NCI-H2227 (cell line): ENCODE results near the gene AGK.
"Not testable (repeated sequence)": the region's sequence is repeated elsewhere in the genome, so short reads cannot be mapped to it uniquely, and the experiment has no call there.

Experiments used
- DNase-seq: peaks from one replicate; lab custom pipeline; 2025; ENCODE audit not compliant: unreplicated experiment; lab: John Stamatoyannopoulos, UW

Gene AGK

GRCh38 chr7:141674702-141675101 is 123.5 kb downstream of the AGK start:
- DNase-seq, result no peak

DNA sequence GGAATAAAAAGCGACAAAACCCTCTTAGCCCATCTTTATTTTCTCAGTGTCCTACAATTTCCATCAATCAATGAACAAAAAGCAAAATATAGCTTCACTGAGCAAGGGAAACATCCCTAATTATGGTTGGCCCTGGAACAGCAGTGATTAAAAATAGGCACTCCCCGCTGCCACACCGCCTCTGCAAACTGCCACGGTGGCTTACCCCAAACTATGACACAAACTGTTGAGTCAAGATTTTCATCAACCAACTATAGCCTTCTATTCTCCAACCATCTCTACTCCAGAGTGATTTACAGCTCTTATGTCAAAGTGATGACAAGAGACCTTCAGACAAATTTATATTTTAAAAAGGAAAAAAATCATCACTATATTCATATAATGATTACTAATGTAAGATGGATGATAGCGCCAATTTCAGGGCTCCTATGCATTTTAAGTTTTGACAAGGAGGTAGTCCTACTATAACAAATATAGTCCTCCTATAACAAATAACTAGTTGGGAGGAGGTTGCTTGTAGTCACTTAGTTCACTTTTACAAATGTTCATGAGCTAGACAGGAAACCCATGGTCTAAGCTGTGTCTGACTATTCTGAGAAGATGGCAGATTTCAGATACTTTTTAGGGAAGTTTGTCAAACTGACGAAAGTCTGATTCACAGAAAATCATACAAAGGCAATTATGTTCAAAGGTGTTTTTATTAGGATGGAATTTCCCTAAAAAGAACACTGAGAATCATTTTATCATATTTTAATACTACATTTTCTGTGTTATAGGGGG is 124.4 kb downstream of the AGK start:
- no peak for DNase-seq

- DNase-seq, result no peak
These were observed 125.4 kb downstream of the AGK start for GRCh38 chr7:141676618-141677017.

- no peak for DNase-seq
These were observed 127.8 kb downstream of the AGK start for GRCh38 chr7:141679014-141679413.

GRCh38 chr7:141685285-141686023 is 134.2 kb downstream of the AGK start:
- no peak for DNase-seq

GRCh38 chr7:141686074-141686473 is 134.9 kb downstream of the AGK start:
- DNase-seq, result no peak

DNA sequence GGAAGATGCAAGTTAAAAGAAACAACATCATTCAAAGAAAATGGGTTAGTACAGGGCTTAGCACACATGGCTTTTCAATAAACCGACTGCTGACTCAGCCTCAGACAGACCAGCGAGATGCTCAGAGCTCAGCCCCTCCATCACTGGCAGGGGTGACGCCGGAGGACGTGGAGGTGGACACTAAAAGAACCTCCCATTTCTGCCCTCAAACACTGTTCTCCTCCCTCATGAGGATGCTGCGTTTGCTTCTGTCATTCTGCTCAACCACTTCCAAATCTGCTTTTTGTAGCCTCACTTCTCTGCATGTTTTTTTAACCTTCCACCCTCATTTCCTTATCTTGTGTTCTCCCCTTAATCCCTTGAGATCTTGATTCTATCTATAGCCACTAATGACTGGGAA is 135.5 kb downstream of the AGK start:
- DNase-seq, result no peak

- DNase-seq, result no peak
These were observed 136.8 kb downstream of the AGK start for GRCh38 chr7:141688043-141688442.

GRCh38 chr7:141689072-141689825 is 138.0 kb downstream of the AGK start:
- DNase-seq, result not testable (repeated sequence)

GRCh38 chr7:141691540-141691939 is 140.3 kb downstream of the AGK start:
- DNase-seq, result no peak

DNA sequence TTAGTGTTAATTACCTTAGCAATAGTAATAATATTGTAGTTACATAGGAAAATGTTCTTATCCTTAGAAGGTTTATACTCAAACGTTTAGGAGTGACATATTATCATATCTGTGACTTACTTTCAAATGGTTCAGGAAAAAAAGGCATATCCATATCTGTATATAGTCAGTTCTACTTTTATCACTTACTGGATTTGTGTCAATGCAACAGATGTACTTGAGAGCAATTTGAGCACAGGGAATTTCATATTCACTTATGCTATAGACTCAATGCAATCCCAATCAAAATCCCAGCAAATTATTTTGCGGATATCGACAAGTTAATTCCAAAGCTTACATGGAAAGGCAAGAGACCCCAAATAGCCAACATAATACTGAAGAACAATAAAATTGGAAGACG is 140.8 kb downstream of the AGK start:
- DNase-seq, result no peak

DNA sequence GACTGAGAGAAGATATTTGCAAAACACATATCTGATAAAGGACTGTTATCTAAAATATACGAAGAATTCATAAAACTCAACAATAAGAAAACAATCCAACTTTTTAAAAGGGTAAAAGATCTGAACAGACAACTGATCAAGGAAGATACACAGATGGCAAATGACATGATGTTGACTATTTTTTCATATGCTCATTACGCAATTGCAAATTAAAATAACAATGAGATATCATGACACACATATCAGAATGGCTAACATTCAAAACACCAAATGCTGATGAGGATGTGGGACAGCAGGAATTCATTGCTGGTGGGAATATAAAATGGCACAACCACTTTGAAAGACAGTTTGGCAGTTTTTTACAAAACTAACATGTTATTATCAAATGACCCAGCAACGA is 141.9 kb downstream of the AGK start:
- DNase-seq, result no peak

- DNase-seq, result no peak
These were observed 144.6 kb downstream of the AGK start for GRCh38 chr7:141695803-141696289.

DNA sequence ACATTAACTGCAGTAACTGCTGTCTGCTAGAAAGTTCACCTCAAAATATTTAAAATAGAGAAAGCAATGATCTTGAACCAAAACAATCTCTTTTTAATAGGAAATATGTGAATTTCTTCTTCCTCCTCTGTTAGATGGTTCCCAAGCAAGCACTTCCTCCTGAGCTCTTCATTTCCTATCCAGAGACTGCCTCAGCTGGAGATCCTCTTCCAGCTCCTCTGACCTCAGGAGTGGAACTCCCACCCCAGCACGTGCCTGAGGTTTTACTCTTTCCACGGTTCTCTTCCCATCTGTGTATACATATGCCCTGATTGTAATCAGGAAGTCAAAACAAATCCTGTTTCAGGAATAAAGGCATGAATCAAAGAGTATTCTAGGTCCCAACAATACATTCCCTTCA is 145.1 kb downstream of the AGK start:
- no peak for DNase-seq

DNA sequence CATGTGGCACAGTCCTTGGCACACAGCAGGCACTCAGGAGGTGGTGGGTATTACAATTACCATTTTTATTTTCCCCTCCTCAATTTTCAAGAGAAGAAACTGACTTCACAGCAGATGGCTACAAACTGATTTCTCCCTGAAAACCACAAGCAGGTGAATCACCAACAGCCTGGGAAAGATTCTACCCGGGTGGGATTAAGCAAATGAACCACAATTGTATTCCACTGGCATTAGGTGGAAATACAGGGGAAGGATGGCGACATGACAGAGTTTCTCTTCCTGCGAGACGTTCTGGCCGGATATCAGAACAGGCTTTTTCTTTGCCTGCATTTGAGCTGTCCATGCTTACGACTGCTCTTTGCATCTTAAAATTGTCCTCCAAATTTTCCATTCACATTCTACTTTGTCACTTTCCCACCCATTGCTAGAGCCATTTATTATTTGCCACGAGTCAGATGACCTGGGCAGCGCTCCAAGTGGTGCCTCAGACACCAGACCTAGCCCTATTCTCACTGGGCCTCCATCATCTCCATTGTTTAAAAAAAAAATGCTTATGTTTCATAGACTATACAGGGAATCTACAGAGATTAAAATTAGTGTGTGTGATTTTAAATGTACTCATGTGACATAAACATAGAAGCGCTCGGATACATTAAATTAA is 146.1 kb downstream of the AGK start:
- DNase-seq, result no peak

GRCh38 chr7:141698247-141699015 is 147.2 kb downstream of the AGK start:
- no peak for DNase-seq

GRCh38 chr7:141699860-141700259 is 148.7 kb downstream of the AGK start:
- DNase-seq, result no peak

DNA sequence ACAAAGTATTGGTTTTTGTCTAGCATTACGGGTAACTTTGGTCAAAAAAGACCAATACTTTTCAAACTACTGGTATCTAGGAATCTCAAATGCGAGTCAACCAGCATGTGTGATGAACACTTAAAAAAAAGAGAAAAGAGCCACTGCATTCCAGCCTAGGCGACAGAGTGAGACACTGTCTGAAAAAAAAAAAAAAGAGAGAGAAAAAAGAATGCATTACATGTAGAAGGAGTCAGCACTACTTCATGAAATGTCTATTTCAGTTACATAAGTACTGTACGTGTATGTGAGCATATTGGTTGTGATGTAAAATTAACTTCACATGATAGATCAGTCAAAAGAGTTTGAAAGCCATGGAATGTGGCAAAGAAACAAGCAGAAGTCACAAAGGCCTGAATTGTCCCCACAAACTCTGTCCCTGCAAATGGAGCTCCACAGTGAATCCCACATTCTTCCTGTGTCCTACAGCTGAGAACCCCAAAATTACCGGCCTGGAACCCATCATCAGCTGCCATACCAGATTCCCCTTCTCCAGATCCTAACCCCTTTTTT is 149.2 kb downstream of the AGK start:
- DNase-seq, result no peak

DNA sequence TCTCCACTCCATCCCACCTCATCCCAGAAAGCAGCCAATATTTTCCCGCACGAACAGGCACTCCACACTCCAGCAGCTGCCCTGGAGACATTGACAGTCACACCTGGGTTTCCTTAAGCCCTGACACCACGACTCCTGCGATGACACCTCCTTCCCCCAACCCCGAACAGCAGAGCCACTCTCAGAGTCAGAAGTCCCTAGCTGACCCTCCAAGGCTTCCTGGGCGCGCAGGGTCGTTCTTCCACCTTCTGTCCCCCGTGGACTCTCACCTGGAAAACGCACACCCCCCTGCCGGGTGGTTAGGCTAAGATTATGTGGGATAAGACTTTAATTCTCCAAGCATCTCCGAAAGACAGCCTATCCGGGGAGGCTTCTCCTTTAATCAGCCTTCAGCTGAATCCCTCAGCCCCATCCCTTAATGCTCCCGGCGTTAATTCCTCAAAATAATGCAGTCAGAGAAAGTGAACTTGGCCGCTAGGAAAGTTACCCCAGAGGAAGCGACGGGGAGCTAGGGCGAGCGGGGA is 149.7 kb downstream of the AGK start:
- DNase-seq, result no peak
